Right lobe of liver (tissue), 6 donors: ENCODE measurements around the gene TNFRSF17. TPM values are rescaled to one million over a fixed set of nuclear protein-coding genes. Genes with fewer than 3 reads are reported as not detected.

ENCODE experiments used
- ATAC-seq, 4 donors: fragments of 200-7000 bp; cut with Tn5 transposase; one replicate each; pipeline ENCODE4 v1.9.1; 2020; ENCODE audit warnings: mild to moderate bottlenecking in 4 of 4, moderate library complexity in 4 of 4
- DNase-seq, 3 donors: peaks; one replicate each; pipeline ENCODE4 v3.0.0-alpha.2; 2020
- H3K27ac ChIP-seq, 3 donors: fragments of 200-600 bp; one replicate each; pipeline ENCODE4 v1.8.0; 2022
- H3K27me3 ChIP-seq, 2 donors: fragments of 200-600 bp; one replicate each; pipeline ENCODE4 v1.8.0; 2022
- H3K36me3 ChIP-seq, 4 donors: fragments of 200-600 bp; sonication (generic) in 1 of 4; one replicate each; pipeline versions ENCODE4 v1.5.1 to v1.8.0; 2017 to 2022; ENCODE audit warnings: control low read depth in 1 of 4
- H3K4me1 ChIP-seq, 4 donors: fragments of 200-600 bp; sonication (generic) in 1 of 4; one replicate each; pipeline versions ENCODE4 v1.5.1 to v1.8.0; 2017 to 2022; ENCODE audit warnings: control low read depth in 1 of 4
- H3K4me3 ChIP-seq, 3 donors: fragments of 200-600 bp; one replicate each; pipeline ENCODE4 v1.8.0; 2022
- H3K9me3 ChIP-seq, 4 donors: fragments of 200-600 bp; sonication (generic) in 1 of 4; one replicate each; pipeline versions ENCODE4 v1.5.1 to v1.8.0; 2017 to 2022; ENCODE audit warnings: control low read depth in 1 of 4
- CTCF ChIP-seq, 4 donors: fragments of 200-600 bp in 3 of 4; fragments of 450-650 bp in 1 of 4; IDR thresholded peaks; one replicate each; pipeline versions ENCODE4 v1.5.1 to v1.8.0; 2016 to 2022; ENCODE audit warnings: antibody characterized with exemption in 4 of 4, mild to moderate bottlenecking in 2 of 4
- POLR2A ChIP-seq: fragments of 450-650 bp; IDR thresholded peaks from one replicate; pipeline ENCODE4 v1.6.1; 2017; ENCODE audit warnings: antibody characterized with exemption, mild to moderate bottlenecking
- WGBS: methylation state at CpG from one replicate; pipeline ENCODE4 v1.1.6; 2018; ENCODE audit warnings: low coverage, low lambda C conversion rate; ENCODE audit not compliant: insufficient coverage; ENCODE audit errors: missing lambda C conversion rate; 5-methylcytosine and 5-hydroxymethylcytosine counted together
- intact Hi-C, 2 donors: fragments of 100-400 bp; cut with DNase I; formaldehyde crosslinking; loops; one replicate each; pipeline versions ENCODE4 v1.11.2 to v1.14.1; 2022
- small RNA-seq, 2 experiments: library from RNA; depleted of rRNA; stranded (forward); fragments of <200 nt; gene quantifications; one replicate each; pipeline ENCODE3, GENCODE V24; 2016
- total RNA-seq, 6 experiments: library from RNA; depleted of rRNA in 2 of 6; stranded (reverse); fragments of >200 nt in 2 of 6; fragmentation: NEBNext Ultra II Directional in 3 of 6; extraction: Animal tissue kit (Norgen Biotek cat#: 25700) in 3 of 6; gene quantifications; one replicate each; pipeline versions ENCODE4 v1.1.0 to v1.2.4, GENCODE V29; 2016 to 2023
- donor health status: DM: no; HTN: yes; CAD: no.
- donor health status: DM: no; HTN: no; CAD: no.
- donor health status: DM: no; HTN: no; CAD: no.
- donor health status: DM: no; HTN: yes; CAD: no.
- donor health status: DM: no; HTN: yes; CAD: no.

TNFRSF17 gene
- total RNA-seq, 6 experiments from 2014 or later: 0.44 TPM; not detected in 5

- no peaks in the 10 kb centered on the region for H3K27me3 ChIP-seq
- no peaks in the 10 kb centered on the region for H3K36me3 ChIP-seq
- H3K9me3 ChIP-seq: no peaks in the 10 kb centered on the region
- H3K4me3 ChIP-seq: no peak overlapping the region
- no peak overlapping the region for H3K27ac ChIP-seq
- no peaks in the 10 kb centered on the region for H3K4me1 ChIP-seq
- intact Hi-C loops: no loop called here
- ATAC-seq (no peak), DNase-seq (no peak)
- 88% methylated on average over 4 of the region's 4 CpGs for WGBS
- TF ChIP-seq CTCF (IDR thresholded peaks at IDR 0.05): no peak
- TF ChIP-seq POLR2A: no peak
Measured at GRCh38 chr16:12011565-12011964, 46.6 kb downstream of the TNFRSF17 start.

- ATAC-seq (no peak), DNase-seq (no peak)
- Histone ChIP-seq H3K27ac (no peak overlapping the region), H3K36me3 (no peaks in the 10 kb centered on the region), H3K4me1 (no peaks in the 10 kb centered on the region), H3K4me3 (no peak overlapping the region), H3K27me3 (no peaks in the 10 kb centered on the region), H3K9me3 (no peaks in the 10 kb centered on the region)
- 87% methylated on average over 3 of the region's 4 CpGs for WGBS
- intact Hi-C loops: no loop called here
- TF ChIP-seq POLR2A: no peak
- no peak for TF ChIP-seq CTCF (IDR thresholded peaks at IDR 0.05)
Measured at GRCh38 chr16:12016291-12016947, 51.4 kb downstream of the TNFRSF17 start.

- H3K27me3 ChIP-seq: no peaks in the 10 kb centered on the region
- H3K4me1 ChIP-seq: no peaks in the 10 kb centered on the region
- H3K36me3 ChIP-seq: no peaks in the 10 kb centered on the region
- no peak for TF ChIP-seq CTCF (IDR thresholded peaks at IDR 0.05)
- TF ChIP-seq POLR2A: no peak
- H3K4me3 ChIP-seq: no peak overlapping the region
- 81% methylated on average over 5 of the region's 5 CpGs for WGBS
- DNase-seq (no peak), ATAC-seq (no peak)
- intact Hi-C loops: no loop called here
- H3K27ac ChIP-seq: no peak overlapping the region
- H3K9me3 ChIP-seq: no peaks in the 10 kb centered on the region
Measured at GRCh38 chr16:12017558-12017957, 52.5 kb downstream of the TNFRSF17 start.

Small RNAs within 50 kb of the gene (small RNA-seq; reads per million reads assigned to genes)
- 0 reads per million in 2 experiments for gene AC007216.5
- gene UBL5P4: 0 reads per million in 2 experiments

Other genes with a start within 250 kb of the TNFRSF17 start
- gene TXNDC11, start 222.4 kb upstream of the TNFRSF17 start, total RNA-seq: 10 to 100 TPM; 43.2 to 63.3 (median 54.0) TPM
- gene ZC3H7A, start 168.0 kb upstream of the TNFRSF17 start, total RNA-seq: 10 to 100 TPM; 22.8 to 34.0 (median 26.9) TPM
- gene RSL1D1, start 113.7 kb upstream of the TNFRSF17 start, total RNA-seq: 10 to 100 TPM; 38.1 to 77.3 (median 54.9) TPM
- 10 to 100 TPM; 47.9 to 75.9 (median 50.6) TPM for gene GSPT1, start 49.3 kb upstream of the TNFRSF17 start, total RNA-seq
- 10 to 100 TPM in 1 of 6 experiments, 1 to 10 TPM in 5; 2.1 to 10.2 (median 4.2) TPM for gene NPIPB2, start 23.2 kb upstream of the TNFRSF17 start, total RNA-seq
- 1 to 10 TPM; 5.1 to 9.8 (median 8.1) TPM for gene SNX29, start 11.5 kb downstream of the TNFRSF17 start, total RNA-seq